ENCODE results near the gene OSBP2. TPM values are rescaled to one million over a fixed set of nuclear protein-coding genes. Genes with fewer than 3 reads are reported as not detected.

OSBP2 gene
- total RNA-seq, 4 donors from 2014 or later: 0.60 to 7.5 (median 4.3) TPM

DNA sequence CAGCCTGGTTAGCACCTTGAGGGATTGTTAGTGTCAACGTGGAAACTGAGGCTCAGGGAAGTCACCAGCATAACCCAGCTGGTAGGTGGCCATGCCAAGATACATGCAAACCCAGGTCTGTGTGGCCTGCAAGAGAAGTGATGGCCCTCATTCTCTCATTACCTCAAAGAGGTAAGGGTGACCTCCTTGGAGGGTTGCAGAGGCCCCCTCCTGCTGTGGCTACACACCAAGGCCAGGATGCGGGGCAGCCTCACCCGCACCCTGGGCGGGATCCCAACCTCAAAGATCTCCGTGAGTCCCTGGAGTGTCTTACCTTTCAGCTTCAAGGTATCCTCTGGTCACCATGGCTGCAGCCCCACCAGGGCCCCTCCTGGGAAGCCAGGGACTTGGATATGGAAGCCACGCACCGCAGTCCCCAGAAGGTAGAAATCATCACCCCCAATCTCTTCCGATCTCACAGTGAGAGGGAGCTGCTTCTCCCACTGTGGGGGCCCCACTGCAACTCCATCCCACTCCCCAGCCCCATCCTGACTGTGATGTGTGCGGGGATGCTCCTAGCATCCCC lies 178.5 kb downstream of the OSBP2 start:
- in situ Hi-C loops (cut with MboI; ENCODE audit: low pct_ligation_motif_present in 1 of 4, low pct_unique_long_range_greater_than_20kb in 1 of 4, low sequenced_read_pairs in 3 of 4) (no loop called here), intact Hi-C loops (cut with DNase I; ENCODE audit: low total_unique reads) (no loop called here)
- Histone ChIP-seq H3K4me1 (no peaks in the 10 kb centered on the region), H3K4me3 (no peak overlapping the region), H3K27me3 (no peaks in the 10 kb centered on the region), H3K36me3 (no peaks in the 10 kb centered on the region), H3K27ac (no peak overlapping the region), H3K9me3 (no peaks in the 10 kb centered on the region)
- TF ChIP-seq POLR2AphosphoS5 (IDR thresholded peaks at IDR 0.05) (no peak), EP300 (IDR thresholded peaks at IDR 0.05; ENCODE audit: low read depth) (no peak), POLR2A (IDR thresholded peaks at IDR 0.05) (no peak)
- TF ChIP-seq, protein P1, sequence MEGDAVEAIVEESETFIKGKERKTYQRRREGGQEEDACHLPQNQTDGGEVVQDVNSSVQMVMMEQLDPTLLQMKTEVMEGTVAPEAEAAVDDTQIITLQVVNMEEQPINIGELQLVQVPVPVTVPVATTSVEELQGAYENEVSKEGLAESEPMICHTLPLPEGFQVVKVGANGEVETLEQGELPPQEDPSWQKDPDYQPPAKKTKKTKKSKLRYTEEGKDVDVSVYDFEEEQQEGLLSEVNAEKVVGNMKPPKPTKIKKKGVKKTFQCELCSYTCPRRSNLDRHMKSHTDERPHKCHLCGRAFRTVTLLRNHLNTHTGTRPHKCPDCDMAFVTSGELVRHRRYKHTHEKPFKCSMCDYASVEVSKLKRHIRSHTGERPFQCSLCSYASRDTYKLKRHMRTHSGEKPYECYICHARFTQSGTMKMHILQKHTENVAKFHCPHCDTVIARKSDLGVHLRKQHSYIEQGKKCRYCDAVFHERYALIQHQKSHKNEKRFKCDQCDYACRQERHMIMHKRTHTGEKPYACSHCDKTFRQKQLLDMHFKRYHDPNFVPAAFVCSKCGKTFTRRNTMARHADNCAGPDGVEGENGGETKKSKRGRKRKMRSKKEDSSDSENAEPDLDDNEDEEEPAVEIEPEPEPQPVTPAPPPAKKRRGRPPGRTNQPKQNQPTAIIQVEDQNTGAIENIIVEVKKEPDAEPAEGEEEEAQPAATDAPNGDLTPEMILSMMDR (IDR thresholded peaks at IDR 0.05): no peak
- WGBS, 2 donors (ENCODE audit: low coverage in 1 of 2): 97% methylated on average over 9 of the region's 9 CpGs; no CpG with 5 or more reads in 1 of the 2 donors
- DNase-seq: peak; percentile 1

DNA sequence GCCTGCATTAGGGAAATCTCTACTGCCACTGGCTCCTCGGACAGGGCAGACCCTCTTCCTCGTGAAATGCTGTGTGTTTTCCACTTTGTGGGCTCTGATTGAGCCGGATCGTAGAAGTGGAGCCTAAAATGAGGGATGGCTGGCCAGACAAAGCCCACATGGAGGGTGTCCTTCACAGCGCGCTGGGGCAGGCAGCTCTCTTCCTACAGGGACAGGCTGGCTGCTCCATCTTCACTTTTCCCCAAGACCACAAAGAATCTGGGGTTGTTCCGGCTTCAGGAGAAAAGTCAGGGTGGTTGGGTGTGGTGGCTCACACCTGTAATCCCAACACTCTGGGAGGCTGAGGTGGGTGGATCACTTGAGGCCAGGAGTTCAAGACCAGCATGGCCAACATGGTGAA lies 179.0 kb downstream of the OSBP2 start:
- in situ Hi-C loops (cut with MboI; ENCODE audit: low pct_ligation_motif_present in 1 of 4, low pct_unique_long_range_greater_than_20kb in 1 of 4, low sequenced_read_pairs in 3 of 4): no loop called here
- WGBS, 2 donors (ENCODE audit: low coverage in 1 of 2): 82% methylated on average over 7 of the region's 7 CpGs; no CpG with 5 or more reads in 1 of the 2 donors
- DNase-seq: no peak
- Histone ChIP-seq H3K9me3 (no peaks in the 10 kb centered on the region), H3K27ac (no peak overlapping the region), H3K36me3 (no peaks in the 10 kb centered on the region), H3K4me3 (no peak overlapping the region), H3K4me1 (no peaks in the 10 kb centered on the region), H3K27me3 (no peaks in the 10 kb centered on the region)
- intact Hi-C loops (cut with DNase I; ENCODE audit: low total_unique reads): no loop called here
- TF ChIP-seq POLR2AphosphoS5 (IDR thresholded peaks at IDR 0.05): no peak
- TF ChIP-seq EP300 (IDR thresholded peaks at IDR 0.05; ENCODE audit: low read depth): no peak
- TF ChIP-seq, protein P1 (IDR thresholded peaks at IDR 0.05): no peak
- TF ChIP-seq POLR2A (IDR thresholded peaks at IDR 0.05): no peak

DNA sequence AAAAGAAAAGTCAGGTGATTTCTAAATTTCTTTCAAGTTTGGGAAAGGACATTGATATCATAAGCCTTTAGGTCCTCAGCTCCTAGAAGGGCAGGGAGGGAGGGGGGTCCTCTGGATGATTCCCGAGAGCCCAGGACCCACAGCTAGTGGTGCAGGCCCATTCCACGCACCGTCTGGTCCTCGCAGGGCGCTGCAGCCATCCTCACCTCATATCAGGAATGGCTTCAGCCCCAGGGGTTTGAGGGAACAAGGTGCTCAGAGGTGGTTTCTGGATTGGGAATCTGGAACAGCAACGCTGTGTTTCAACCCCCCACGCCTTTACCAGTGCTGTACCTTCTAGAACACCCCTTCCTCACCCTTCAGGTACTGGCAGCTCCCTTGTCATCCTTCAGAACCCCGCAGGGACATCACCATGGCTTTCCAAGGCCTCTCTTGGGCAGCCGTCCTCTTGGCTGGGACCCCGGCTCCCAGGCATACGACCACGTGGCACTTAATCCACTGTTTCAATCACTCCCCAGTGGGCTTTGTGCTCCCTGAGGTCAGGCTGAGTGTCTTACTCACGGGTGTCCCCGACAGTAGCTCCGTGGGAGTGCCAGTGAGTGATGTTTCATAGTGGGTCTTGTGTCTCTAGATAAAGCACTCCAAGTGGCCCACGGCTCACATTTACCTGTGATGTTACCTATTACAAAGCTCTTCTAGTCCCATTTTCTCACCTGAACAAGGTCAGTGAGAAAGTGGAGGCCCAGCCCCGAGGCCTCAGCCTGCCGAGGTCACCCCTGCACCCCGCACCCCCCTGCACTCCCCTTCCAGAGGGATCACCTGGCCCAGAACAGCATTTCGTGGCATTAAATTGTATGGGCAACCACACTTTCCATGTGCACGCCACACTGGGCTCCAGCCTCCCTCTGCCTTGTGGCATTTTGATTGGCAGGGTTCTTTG lies 180.0 kb downstream of the OSBP2 start:
- H3K9me3 ChIP-seq: no peaks in the 10 kb centered on the region
- H3K27ac ChIP-seq: no peak overlapping the region
- no peaks in the 10 kb centered on the region for H3K36me3 ChIP-seq
- no peaks in the 10 kb centered on the region for H3K27me3 ChIP-seq
- 90 to 92% methylated on average over 2 to 21 of the region's 21 CpGs for WGBS, 2 donors (ENCODE audit: low coverage in 1 of 2)
- no peak overlapping the region for H3K4me3 ChIP-seq
- no peak for DNase-seq
- in situ Hi-C loops (cut with MboI; ENCODE audit: low pct_ligation_motif_present in 1 of 4, low pct_unique_long_range_greater_than_20kb in 1 of 4, low sequenced_read_pairs in 3 of 4) (no loop called here), intact Hi-C loops (cut with DNase I; ENCODE audit: low total_unique reads) (no loop called here)
- no peak for TF ChIP-seq EP300 (IDR thresholded peaks at IDR 0.05; ENCODE audit: low read depth)
- no peak for TF ChIP-seq POLR2A (IDR thresholded peaks at IDR 0.05)
- TF ChIP-seq, protein P1 (IDR thresholded peaks at IDR 0.05): no peak
- TF ChIP-seq POLR2AphosphoS5 (IDR thresholded peaks at IDR 0.05): no peak
- no peaks in the 10 kb centered on the region for H3K4me1 ChIP-seq

DNA sequence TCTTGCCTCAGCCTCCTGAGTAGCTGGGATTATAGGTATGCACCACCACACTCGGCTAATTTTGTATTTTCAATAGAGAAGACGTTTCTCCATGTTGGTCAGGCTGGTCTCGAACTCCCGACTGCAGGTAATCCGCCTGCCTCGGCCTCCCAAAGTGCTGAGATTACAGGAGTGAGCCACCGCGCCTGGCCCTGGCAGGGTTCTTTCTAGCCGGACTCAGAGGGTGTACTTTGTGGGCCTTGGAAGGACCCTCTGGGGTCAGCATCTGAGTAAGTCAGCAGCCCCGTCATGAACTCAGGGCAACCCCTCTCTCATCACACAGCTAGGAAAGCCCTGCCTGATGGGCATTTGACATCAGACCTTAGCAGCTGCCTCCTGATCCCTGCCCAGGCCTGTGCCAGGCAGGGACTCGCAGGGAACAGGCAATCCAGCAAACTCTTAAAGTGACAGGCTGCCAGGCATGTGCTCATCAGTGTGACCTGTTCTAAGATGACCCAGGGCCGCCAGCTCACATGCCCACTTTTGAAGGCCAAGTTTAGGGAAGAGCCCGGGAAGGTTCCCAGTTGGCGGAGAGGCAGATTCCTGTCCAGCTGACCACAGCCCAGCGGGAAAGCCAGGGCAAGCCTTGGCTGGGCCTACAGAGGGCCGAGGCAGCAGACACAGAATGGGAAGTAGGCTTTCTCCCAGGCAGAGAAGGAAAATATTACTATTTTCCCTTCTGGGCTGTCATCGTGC lies 181.0 kb downstream of the OSBP2 start:
- in situ Hi-C loops (cut with MboI; ENCODE audit: low pct_ligation_motif_present in 1 of 4, low pct_unique_long_range_greater_than_20kb in 1 of 4, low sequenced_read_pairs in 3 of 4) (no loop called here), intact Hi-C loops (cut with DNase I; ENCODE audit: low total_unique reads) (no loop called here)
- Histone ChIP-seq H3K4me3 (no peak overlapping the region), H3K9me3 (no peaks in the 10 kb centered on the region), H3K27ac (no peak overlapping the region), H3K36me3 (no peaks in the 10 kb centered on the region), H3K4me1 (no peaks in the 10 kb centered on the region), H3K27me3 (no peaks in the 10 kb centered on the region)
- TF ChIP-seq POLR2A (IDR thresholded peaks at IDR 0.05): no peak
- WGBS, 2 donors (ENCODE audit: low coverage in 1 of 2): 84% methylated on average over 17 of the region's 17 CpGs; no CpG with 5 or more reads in 1 of the 2 donors
- no peak for DNase-seq
